ENCODE results near the gene SPART.

DNA sequence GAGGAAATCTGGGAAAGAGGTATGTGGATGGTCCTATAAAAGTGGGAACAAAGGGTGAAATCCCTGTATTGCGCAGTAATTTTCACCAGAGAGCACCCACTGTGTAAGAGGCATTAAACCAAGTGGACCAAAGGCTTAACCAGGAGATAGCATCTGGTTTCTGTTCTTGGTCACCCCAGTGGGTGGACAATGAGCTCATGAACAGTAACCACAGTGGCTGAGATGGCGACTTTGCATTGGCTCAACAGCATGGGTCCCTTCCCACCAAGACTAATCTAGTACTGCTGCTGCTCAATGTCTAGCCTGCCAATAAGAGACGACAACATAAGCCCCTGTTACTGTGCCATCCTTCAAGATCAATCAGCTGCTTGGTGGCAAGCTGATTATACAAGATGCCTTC is 85.2 kb downstream of the SPART start:
- TF ChIP-seq, protein P1, sequence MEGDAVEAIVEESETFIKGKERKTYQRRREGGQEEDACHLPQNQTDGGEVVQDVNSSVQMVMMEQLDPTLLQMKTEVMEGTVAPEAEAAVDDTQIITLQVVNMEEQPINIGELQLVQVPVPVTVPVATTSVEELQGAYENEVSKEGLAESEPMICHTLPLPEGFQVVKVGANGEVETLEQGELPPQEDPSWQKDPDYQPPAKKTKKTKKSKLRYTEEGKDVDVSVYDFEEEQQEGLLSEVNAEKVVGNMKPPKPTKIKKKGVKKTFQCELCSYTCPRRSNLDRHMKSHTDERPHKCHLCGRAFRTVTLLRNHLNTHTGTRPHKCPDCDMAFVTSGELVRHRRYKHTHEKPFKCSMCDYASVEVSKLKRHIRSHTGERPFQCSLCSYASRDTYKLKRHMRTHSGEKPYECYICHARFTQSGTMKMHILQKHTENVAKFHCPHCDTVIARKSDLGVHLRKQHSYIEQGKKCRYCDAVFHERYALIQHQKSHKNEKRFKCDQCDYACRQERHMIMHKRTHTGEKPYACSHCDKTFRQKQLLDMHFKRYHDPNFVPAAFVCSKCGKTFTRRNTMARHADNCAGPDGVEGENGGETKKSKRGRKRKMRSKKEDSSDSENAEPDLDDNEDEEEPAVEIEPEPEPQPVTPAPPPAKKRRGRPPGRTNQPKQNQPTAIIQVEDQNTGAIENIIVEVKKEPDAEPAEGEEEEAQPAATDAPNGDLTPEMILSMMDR (IDR thresholded peaks at IDR 0.05) = no peak
- no peak for TF ChIP-seq POLR2A (IDR thresholded peaks at IDR 0.05)
